Progenitor cell of endocrine pancreas (in vitro differentiated cells): ENCODE measurements around the gene ZNF441. TPM values are rescaled to one million over a fixed set of nuclear protein-coding genes. Genes with fewer than 3 reads are reported as not detected.

ENCODE experiments used
- DNase-seq: peaks from one replicate; pipeline ENCODE4 v3.0.0; 2021; ENCODE audit warnings: low spot score; ENCODE audit not compliant: unreplicated experiment
- H3K27ac Mint-ChIP-seq: 2 replicates; pipeline ENCODE4 v1.8.0; 2021; ENCODE audit warnings: mild to moderate bottlenecking, moderate library complexity, mixed read lengths
- H3K27me3 Mint-ChIP-seq: 2 replicates; pipeline ENCODE4 v1.8.0; 2021; ENCODE audit warnings: mixed read lengths
- H3K36me3 Mint-ChIP-seq: 2 replicates; pipeline ENCODE4 v1.8.0; 2022; ENCODE audit warnings: mixed read lengths; ENCODE audit not compliant: insufficient read depth
- H3K4me1 Mint-ChIP-seq: 2 replicates; pipeline ENCODE4 v1.8.0; 2021; ENCODE audit warnings: low read depth, mixed read lengths
- H3K4me3 Mint-ChIP-seq: 2 replicates; pipeline ENCODE4 v1.8.0; 2021; ENCODE audit warnings: low read depth, mild to moderate bottlenecking, moderate library complexity, mixed read lengths
- H3K9me3 Mint-ChIP-seq: 2 replicates; pipeline ENCODE4 v1.8.0; 2021; ENCODE audit warnings: low read depth, mixed read lengths
- CTCF ChIP-seq: fragments of 200-600 bp; sonication (generic); IDR thresholded peaks from one replicate; pipeline ENCODE4 v1.5.0; 2021; ENCODE audit warnings: antibody characterized with exemption, mild to moderate bottlenecking; ENCODE audit not compliant: unreplicated experiment
- total RNA-seq: library from RNA; stranded (reverse); gene quantifications from 2 replicates; pipeline ENCODE4 v1.2.1, GENCODE V29; 2021

ZNF441 gene
- total RNA-seq, 1 donor from 2014 or later: 4.4 TPM

GRCh38 chr19:11832253-11832912 is 65.6 kb downstream of the ZNF441 start:
- no peak for DNase-seq
- Mint-ChIP-seq H3K27me3 (no peaks in the 10 kb centered on the region), H3K36me3 (peaks cover 81% of the 10 kb centered on the region), H3K9me3 (peaks cover 59% of the 10 kb centered on the region), H3K4me3 (no peak overlapping the region), H3K4me1 (no peaks in the 10 kb centered on the region), H3K27ac (peak overlapping the region; percentile 73)
- no peak for TF ChIP-seq CTCF

- no peak overlapping the region for H3K4me3 Mint-ChIP-seq
- peaks cover 72% of the 10 kb centered on the region for H3K36me3 Mint-ChIP-seq
- DNase-seq: no peak
- H3K27me3 Mint-ChIP-seq: no peaks in the 10 kb centered on the region
- H3K27ac Mint-ChIP-seq: peak overlapping the region; percentile 69
- H3K9me3 Mint-ChIP-seq: peaks cover 53% of the 10 kb centered on the region
- no peaks in the 10 kb centered on the region for H3K4me1 Mint-ChIP-seq
- TF ChIP-seq CTCF: no peak
Observed at GRCh38 chr19:11833541-11833940, 66.7 kb downstream of the ZNF441 start.

Other genes starting within 250 kb of the ZNF441 start
- gene ECSIT, start 237.9 kb upstream of the ZNF441 start, total RNA-seq: 36.1 and 38.5 TPM in 2 replicates
- 3.2 and 9.0 TPM in 2 replicates for gene CNN1, start 228.1 kb upstream of the ZNF441 start, total RNA-seq
- 48.7 and 56.5 TPM in 2 replicates for gene ELOF1, start 207.8 kb upstream of the ZNF441 start, total RNA-seq
- 1.6 and 2.7 TPM in 2 replicates for gene ACP5, start 189.4 kb upstream of the ZNF441 start, total RNA-seq
- gene ZNF627, start 169.5 kb upstream of the ZNF441 start, total RNA-seq: 31.9 and 33.6 TPM in 2 replicates
- 12.0 and 12.4 TPM in 2 replicates for gene ZNF823, start 28.1 kb upstream of the ZNF441 start, total RNA-seq
- gene ZNF491, start 31.5 kb downstream of the ZNF441 start, total RNA-seq: 5.4 and 6.5 TPM in 2 replicates
- 21.9 and 23.2 TPM in 2 replicates for gene ZNF440, start 47.3 kb downstream of the ZNF441 start, total RNA-seq
- gene ZNF439, start 81.7 kb downstream of the ZNF441 start, total RNA-seq: 2.0 and 2.5 TPM in 2 replicates
- 36.0 and 39.0 TPM in 2 replicates for gene ZNF69, start 120.8 kb downstream of the ZNF441 start, total RNA-seq
- gene ZNF700, start 158.1 kb downstream of the ZNF441 start, total RNA-seq: 13.4 and 14.1 TPM in 2 replicates
- 8.7 and 8.9 TPM in 2 replicates for gene ZNF763, start 198.0 kb downstream of the ZNF441 start, total RNA-seq